HG02870 (cell line): Measurements from ENCODE around the gene ASTN1.
"Not testable (repeated sequence)": the region's sequence is repeated elsewhere in the genome, so short reads cannot be mapped to it uniquely, and the experiment has no call there.

Source experiments
- ATAC-seq: cut with Tn5 transposase; IDR thresholded peaks from one replicate; pipeline ENCODE4 v1.9.1; 2021; ENCODE audit warnings: mild to moderate bottlenecking, moderate library complexity; ENCODE audit not compliant: unreplicated experiment

The ASTN1 gene

GRCh38 chr1:177116941-177117340 is 47.6 kb downstream of the ASTN1 start:
- no peak for ATAC-seq

GRCh38 chr1:177106614-177107365 is 57.7 kb downstream of the ASTN1 start:
- ATAC-seq, result no peak

GRCh38 chr1:177106196-177106595 is 58.3 kb downstream of the ASTN1 start:
- ATAC-seq, result no peak

- no peak for ATAC-seq
Observed at GRCh38 chr1:177103005-177103852, 61.3 kb downstream of the ASTN1 start.

- no peak for ATAC-seq
Observed at GRCh38 chr1:177092001-177092400, 72.5 kb downstream of the ASTN1 start.

- no peak for ATAC-seq
Observed at GRCh38 chr1:177091040-177091439, 73.5 kb downstream of the ASTN1 start.

- ATAC-seq, result no peak
Observed at GRCh38 chr1:177088966-177089365, 75.5 kb downstream of the ASTN1 start.

- ATAC-seq, result no peak
Observed at GRCh38 chr1:177082855-177083693, 81.4 kb downstream of the ASTN1 start.

GRCh38 chr1:177080564-177080963 is 83.9 kb downstream of the ASTN1 start:
- ATAC-seq, result no peak

- no peak for ATAC-seq
Observed at GRCh38 chr1:177077734-177078499, 86.6 kb downstream of the ASTN1 start.

GRCh38 chr1:177077006-177077405 is 87.5 kb downstream of the ASTN1 start:
- ATAC-seq, result no peak

GRCh38 chr1:177074811-177075210 is 89.7 kb downstream of the ASTN1 start:
- not testable (repeated sequence) for ATAC-seq

GRCh38 chr1:177069490-177069889 is 95.0 kb downstream of the ASTN1 start:
- ATAC-seq, result no peak

GRCh38 chr1:177067752-177068410 is 96.6 kb downstream of the ASTN1 start:
- ATAC-seq, result no peak

GRCh38 chr1:177065430-177065829 is 99.1 kb downstream of the ASTN1 start:
- no peak for ATAC-seq

- no peak for ATAC-seq
Observed at GRCh38 chr1:177063648-177064047, 100.9 kb downstream of the ASTN1 start.

- ATAC-seq, result no peak
Observed at GRCh38 chr1:177054542-177054941, 110.0 kb downstream of the ASTN1 start.

GRCh38 chr1:177053648-177054047 is 110.9 kb downstream of the ASTN1 start:
- ATAC-seq, result no peak

GRCh38 chr1:177048314-177049069 is 116.0 kb downstream of the ASTN1 start:
- ATAC-seq, result no peak
